Skeletal muscle satellite cell (primary cell): ENCODE data around the gene KCNAB1.
A peak's percentile ranks its signal among the peaks of the same experiment; 100 is the strongest.
"Not testable (repeated sequence)": the region's sequence is repeated elsewhere in the genome, so short reads cannot be mapped to it uniquely, and the experiment has no call there.

Experiments used
- H3K27me3 ChIP-seq: 2 replicates; pipeline ENCODE4 v1.7.0; 2013; ENCODE audit warnings: low read length; ENCODE audit not compliant: control insufficient read depth, insufficient read depth
- H3K36me3 ChIP-seq: 2 replicates; pipeline ENCODE4 v1.7.0; 2013; ENCODE audit warnings: mild to moderate bottlenecking, control low read depth, low read length; ENCODE audit not compliant: insufficient read depth
- H3K4me1 ChIP-seq: 2 replicates; pipeline ENCODE4 v1.7.0; 2013; ENCODE audit warnings: low read length; ENCODE audit not compliant: control insufficient read depth, insufficient read depth
- H3K4me2 ChIP-seq: 2 replicates; pipeline ENCODE4 v1.7.0; 2013; ENCODE audit warnings: mild to moderate bottlenecking, low read length
- H3K4me3 ChIP-seq: 2 replicates; pipeline ENCODE4 v1.7.0; 2013; ENCODE audit warnings: low read length
- H3K9ac ChIP-seq: 2 replicates; pipeline ENCODE4 v1.7.0; 2013; ENCODE audit warnings: mild to moderate bottlenecking, low read depth, low read length, moderate library complexity
- H3K9me3 ChIP-seq: replicated peaks from 2 replicates; pipeline ENCODE4 v1.7.0; 2013; ENCODE audit warnings: mild to moderate bottlenecking, control low read depth, low read length

Gene KCNAB1

DNA sequence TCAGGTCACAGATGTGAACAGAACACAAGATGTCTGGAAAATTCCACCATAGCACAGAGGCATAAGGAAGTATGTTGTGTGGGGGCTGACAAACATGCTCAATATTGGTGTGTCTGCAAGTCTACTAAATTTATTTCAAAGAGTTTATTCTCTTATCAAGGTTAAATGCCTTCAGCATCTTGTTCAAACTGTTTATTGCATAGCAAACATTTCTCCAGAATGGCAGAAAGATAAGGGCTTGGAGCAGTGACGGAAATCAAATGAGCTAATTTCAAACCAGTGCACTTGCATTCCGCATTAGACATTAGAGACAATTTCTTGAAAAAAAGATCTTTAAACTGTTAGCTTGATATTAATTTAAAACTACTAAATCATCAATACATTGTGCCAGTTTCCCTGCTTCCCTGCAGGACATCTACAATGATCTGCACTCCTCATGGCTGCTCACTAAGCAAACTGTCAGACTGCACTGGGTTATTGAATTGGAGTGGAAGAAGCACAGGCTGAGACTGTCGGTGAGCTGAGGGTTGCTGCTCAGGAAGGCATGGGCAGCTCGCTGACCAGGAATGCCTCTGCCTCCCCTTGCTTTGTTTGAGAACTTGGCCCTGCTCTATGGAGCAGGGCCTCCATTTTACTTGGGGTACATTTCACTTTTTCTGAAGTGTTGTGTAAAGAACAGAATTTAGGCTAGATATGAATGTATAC is 89.4 kb downstream of the KCNAB1 start:
- Histone ChIP-seq H3K4me3 (no peak overlapping the region), H3K4me1 (peaks cover 14% of the 10 kb centered on the region), H3K4me2 (no peak overlapping the region), H3K9me3 (no peaks in the 10 kb centered on the region), H3K27me3 (no peaks in the 10 kb centered on the region), H3K36me3 (no peaks in the 10 kb centered on the region), H3K9ac (no peak overlapping the region)

DNA sequence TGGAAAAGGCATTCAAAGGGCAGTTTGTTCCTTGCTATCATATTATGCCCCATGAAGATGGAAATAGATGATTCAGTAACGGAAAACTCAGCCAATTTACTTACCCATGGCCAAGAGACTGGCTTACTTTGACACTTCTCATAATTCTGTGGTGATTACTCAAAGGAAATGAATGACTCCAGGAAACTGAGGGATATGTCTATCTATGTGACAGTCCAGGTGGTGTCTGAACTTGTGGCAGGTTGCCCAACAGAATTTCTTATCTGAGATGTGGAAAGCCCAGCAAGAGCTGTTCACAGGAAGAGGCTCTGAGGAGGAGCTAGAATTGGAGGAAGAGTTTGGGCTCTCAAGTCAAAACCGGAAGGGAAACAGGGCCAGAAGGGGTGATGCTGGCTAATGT is 91.2 kb downstream of the KCNAB1 start:
- H3K9me3 ChIP-seq, result no peaks in the 10 kb centered on the region
- H3K9ac ChIP-seq, result no peak overlapping the region
- H3K36me3 ChIP-seq, result no peaks in the 10 kb centered on the region
- H3K4me1 ChIP-seq, result peaks cover 14% of the 10 kb centered on the region
- no peak overlapping the region for H3K4me3 ChIP-seq
- no peaks in the 10 kb centered on the region for H3K27me3 ChIP-seq
- no peak overlapping the region for H3K4me2 ChIP-seq

DNA sequence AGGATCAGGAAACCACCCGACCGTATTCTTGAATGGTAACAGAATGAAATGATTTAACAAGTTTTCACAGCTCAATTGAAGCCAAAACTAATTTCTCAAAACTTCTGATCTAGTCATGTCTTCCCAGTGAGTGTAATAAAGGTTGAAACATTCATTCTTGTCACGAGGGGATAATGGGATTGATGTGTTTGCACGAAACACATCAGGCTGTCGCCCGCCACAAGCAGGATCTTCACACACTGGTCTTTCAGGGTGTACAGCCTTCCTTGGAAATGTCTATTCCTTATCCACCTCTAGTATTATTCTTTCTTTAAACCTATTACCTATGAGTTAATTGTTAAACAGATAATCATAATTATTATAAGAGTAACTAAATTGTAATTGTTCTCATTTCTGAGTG is 94.3 kb downstream of the KCNAB1 start:
- Histone ChIP-seq H3K4me2 (no peak overlapping the region), H3K9ac (no peak overlapping the region), H3K36me3 (no peaks in the 10 kb centered on the region)

DNA sequence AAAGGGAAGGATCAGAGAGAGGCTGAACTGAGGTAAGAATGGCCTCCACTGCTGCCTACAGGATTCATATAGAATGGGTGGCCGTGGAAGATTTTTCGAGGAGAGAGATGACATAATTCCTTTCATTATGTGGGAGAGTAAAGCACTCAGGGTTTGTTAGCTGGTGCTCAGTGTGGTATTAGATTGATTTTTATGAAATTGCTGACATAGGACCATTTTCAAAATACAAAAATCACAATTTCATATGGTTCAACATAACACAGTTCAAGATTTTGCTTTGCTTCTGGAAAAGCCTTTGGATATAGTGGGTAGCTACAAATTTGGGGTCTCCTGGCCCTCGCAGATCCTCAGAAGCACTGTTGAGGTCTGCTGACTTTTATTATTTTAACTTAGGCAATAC is 95.4 kb downstream of the KCNAB1 start:
- H3K4me3 ChIP-seq, result no peak overlapping the region

More for the DNA sequence above, 94.3 kb downstream of the KCNAB1 start:
- H3K4me3 ChIP-seq, result no peak overlapping the region
- peaks cover 8% of the 10 kb centered on the region for H3K4me1 ChIP-seq
- H3K27me3 ChIP-seq, result no peaks in the 10 kb centered on the region
- H3K9me3 ChIP-seq, result no peaks in the 10 kb centered on the region

DNA sequence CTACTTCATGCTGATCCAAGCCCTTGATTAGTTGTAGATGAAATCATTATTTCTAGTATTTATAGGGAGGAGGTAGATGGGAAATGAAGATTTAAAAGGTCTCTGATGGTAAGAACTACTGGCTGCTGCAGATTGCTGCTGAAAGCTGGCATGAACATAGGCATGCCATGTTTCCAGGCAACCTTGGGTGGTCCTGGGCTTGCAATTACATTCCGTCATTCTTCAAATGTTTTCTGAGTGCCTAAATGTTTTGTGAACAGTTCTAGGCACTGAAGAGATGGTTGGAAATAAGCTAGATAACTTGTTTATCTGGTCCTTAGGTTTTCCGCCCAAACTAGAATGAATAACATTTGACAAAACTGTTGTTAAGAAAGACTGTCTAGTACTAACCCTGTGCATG is 95.8 kb downstream of the KCNAB1 start:
- Histone ChIP-seq H3K4me1 (peaks cover 8% of the 10 kb centered on the region), H3K9ac (no peak overlapping the region), H3K9me3 (no peaks in the 10 kb centered on the region), H3K27me3 (no peaks in the 10 kb centered on the region), H3K36me3 (no peaks in the 10 kb centered on the region), H3K4me2 (no peak overlapping the region), H3K4me3 (no peak overlapping the region)

More for the DNA sequence above, 95.4 kb downstream of the KCNAB1 start:
- H3K27me3 ChIP-seq, result no peaks in the 10 kb centered on the region
- peaks cover 8% of the 10 kb centered on the region for H3K4me1 ChIP-seq
- H3K9ac ChIP-seq, result no peak overlapping the region
- H3K36me3 ChIP-seq, result no peaks in the 10 kb centered on the region
- no peaks in the 10 kb centered on the region for H3K9me3 ChIP-seq
- H3K4me2 ChIP-seq, result no peak overlapping the region

DNA sequence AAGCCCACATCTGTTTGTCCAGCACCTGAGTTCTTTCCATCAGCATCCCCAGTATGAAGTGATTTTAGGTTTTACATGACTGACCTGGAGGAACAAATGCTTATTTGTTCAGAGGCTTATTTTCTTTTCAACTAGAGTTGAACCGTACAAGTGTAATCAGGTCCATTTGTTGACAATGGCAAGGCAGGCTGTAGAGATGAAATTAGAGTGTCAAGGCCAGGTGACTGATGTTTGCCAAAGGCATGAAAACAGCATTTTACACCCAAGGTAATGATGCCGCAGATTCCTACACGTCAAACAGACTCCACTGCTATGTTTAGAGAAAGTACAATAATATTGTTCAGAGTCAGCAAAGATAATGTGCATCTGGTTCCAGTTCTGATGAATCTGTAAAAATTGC is 96.5 kb downstream of the KCNAB1 start:
- H3K4me2 ChIP-seq, result no peak overlapping the region
- no peaks in the 10 kb centered on the region for H3K36me3 ChIP-seq
- H3K9me3 ChIP-seq, result no peaks in the 10 kb centered on the region
- peaks cover 5% of the 10 kb centered on the region for H3K4me1 ChIP-seq
- H3K27me3 ChIP-seq, result no peaks in the 10 kb centered on the region
- no peak overlapping the region for H3K4me3 ChIP-seq
- H3K9ac ChIP-seq, result no peak overlapping the region

DNA sequence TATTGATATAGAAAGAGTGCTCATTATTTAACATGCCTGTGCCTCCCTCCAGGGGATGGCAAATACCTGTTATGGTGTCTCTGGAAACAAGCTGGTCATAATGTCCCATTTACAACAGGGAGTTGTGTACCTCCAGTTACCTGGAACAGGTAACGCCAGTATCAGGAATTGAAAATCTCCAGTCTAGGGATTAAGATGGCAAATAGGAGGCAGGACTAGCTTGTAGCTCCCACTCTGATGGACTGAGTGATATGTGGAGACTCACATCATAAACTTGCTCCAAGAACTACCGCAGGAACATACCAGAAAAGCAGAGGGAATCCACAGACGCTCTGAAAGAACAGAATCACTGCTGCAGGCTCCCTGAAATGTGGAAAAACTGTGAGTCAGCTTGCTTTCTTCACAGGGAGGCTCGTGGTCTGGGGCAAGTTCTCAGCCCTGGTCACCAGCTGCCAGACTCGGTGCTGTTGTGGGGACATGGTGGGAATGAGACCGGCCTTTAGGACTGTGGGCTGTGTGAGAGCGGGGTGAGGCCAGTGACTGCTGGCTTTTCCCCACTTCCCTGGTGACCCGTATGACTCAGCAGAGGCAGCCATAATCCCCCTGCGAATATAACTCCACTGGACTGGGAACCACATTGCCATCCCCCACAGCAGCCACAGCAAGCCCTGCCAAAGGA is 97.4 kb downstream of the KCNAB1 start:
- H3K27me3 ChIP-seq, result no peaks in the 10 kb centered on the region
- peaks cover 4% of the 10 kb centered on the region for H3K4me1 ChIP-seq
- peak overlapping the region; percentile 16 for H3K4me2 ChIP-seq
- no peaks in the 10 kb centered on the region for H3K9me3 ChIP-seq
- H3K4me3 ChIP-seq, result no peak overlapping the region
- peak overlapping the region; percentile 10 for H3K9ac ChIP-seq
- no peaks in the 10 kb centered on the region for H3K36me3 ChIP-seq

DNA sequence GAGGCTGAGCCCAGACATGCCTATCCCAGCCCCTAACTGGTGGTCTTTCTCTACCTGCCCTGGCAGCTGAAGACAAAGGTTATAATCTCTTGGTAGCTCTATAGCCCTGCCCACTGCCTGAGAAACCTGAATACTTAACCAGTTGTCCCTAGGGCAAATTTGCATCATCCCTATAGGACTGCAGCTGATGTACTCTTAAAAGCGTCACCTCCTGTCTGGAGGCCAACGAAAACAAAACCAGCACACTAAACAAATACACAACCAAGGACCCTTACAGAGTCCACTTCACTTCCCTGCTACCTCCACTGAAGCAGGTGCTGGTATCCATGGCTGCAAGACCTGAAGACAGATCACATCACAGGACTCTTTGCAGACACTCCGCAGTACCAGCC is 98.0 kb downstream of the KCNAB1 start:
- Histone ChIP-seq H3K4me3 (no peak overlapping the region), H3K4me2 (peak overlapping the region; percentile 16), H3K27me3 (no peaks in the 10 kb centered on the region), H3K4me1 (peaks cover 4% of the 10 kb centered on the region), H3K9me3 (no peaks in the 10 kb centered on the region), H3K9ac (peak overlapping the region; percentile 10), H3K36me3 (no peaks in the 10 kb centered on the region)

DNA sequence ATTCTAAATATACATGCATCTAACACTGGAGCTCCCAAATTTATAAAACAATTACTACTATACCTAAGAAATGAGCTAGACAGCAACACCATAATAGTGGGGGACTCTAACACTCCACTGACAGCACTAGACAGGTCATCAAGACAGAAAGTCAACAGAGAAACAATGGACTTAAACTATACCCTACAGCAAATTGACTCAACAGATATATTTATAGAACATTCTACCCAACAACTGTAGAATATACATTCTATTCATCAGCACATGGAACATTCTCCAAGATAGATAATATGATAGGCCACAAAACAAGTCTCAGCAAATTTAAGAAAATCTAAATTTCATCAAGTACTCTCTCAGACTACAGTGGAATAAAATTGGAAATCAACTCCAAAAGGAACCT is 102.0 kb downstream of the KCNAB1 start:
- not testable (repeated sequence) for H3K4me3 ChIP-seq, H3K9ac ChIP-seq, H3K4me1 ChIP-seq, H3K4me2 ChIP-seq, H3K36me3 ChIP-seq, H3K27me3 ChIP-seq, H3K9me3 ChIP-seq

DNA sequence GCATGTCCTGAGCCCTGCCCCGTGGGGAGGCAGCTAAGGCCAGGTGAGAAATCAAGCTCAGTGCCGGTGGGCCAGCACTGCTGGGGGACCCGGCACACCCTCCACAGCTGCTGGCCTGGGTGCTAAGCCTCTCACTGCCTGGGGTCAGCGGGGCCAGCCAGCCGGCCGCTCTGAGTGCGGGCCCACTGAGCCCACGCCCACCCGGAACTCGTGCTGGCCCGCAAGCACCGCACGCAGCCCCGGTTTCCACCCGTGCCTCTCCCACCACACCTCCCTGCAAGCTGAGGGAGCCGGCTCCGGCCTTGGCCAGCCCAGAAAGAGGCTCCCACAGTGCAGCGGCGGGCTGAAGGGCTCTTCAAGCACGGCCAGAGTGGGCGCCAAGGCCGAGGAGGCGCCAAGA is 103.7 kb downstream of the KCNAB1 start:
- not testable (repeated sequence) for H3K9ac ChIP-seq, H3K4me2 ChIP-seq, H3K4me1 ChIP-seq, H3K9me3 ChIP-seq, H3K27me3 ChIP-seq, H3K36me3 ChIP-seq, H3K4me3 ChIP-seq

DNA sequence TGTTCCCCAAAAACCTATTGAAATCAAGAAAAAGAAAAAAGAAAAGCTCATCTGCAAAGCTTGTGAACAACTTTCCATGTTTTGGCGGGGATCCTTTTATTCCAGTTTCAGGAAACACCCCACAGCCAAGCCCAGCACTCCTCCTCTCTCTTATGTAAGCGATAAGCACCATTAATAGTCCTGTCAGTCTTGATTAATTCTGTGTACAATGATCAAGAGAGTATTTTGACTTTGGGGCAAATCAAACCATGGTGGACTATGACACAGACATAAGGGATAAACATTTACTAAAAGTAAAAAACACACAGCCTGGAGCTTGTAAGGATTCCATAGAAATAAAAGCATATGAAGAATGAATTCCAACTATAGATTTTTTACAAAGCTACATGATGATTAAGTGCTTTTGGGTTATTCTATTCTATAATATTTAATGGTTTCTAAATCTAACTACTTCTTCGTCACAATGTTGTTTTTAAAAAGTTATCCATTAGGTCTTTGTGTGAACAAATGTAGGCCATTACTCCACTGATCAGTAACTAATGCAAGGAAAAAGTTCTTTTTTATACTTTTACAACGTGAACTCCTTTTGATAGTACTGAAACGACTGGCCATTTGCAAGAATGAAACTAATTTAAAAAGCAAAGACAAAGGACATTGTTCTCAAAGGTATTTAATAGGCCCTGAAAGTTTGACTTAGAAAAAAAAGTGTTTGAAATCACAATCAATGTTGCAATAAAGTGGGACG is 106.5 kb downstream of the KCNAB1 start:
- no peaks in the 10 kb centered on the region for H3K27me3 ChIP-seq
- no peak overlapping the region for H3K4me3 ChIP-seq

More for the DNA sequence above, 106.5 kb downstream of the KCNAB1 start:
- Histone ChIP-seq H3K4me2 (no peak overlapping the region), H3K4me1 (no peaks in the 10 kb centered on the region), H3K9ac (no peak overlapping the region), H3K36me3 (no peaks in the 10 kb centered on the region), H3K9me3 (no peaks in the 10 kb centered on the region)
